ENCODE results near the gene NFYA. TPM values are rescaled to one million over a fixed set of nuclear protein-coding genes. Genes with fewer than 3 reads are reported as not detected.

Gene NFYA
- total and polyA plus RNA-seq, 2 of the 13 experiments (the other 11 are each of a cell fraction or from before 2014, with no cell fraction given): 16.0 to 22.9 TPM

DNA sequence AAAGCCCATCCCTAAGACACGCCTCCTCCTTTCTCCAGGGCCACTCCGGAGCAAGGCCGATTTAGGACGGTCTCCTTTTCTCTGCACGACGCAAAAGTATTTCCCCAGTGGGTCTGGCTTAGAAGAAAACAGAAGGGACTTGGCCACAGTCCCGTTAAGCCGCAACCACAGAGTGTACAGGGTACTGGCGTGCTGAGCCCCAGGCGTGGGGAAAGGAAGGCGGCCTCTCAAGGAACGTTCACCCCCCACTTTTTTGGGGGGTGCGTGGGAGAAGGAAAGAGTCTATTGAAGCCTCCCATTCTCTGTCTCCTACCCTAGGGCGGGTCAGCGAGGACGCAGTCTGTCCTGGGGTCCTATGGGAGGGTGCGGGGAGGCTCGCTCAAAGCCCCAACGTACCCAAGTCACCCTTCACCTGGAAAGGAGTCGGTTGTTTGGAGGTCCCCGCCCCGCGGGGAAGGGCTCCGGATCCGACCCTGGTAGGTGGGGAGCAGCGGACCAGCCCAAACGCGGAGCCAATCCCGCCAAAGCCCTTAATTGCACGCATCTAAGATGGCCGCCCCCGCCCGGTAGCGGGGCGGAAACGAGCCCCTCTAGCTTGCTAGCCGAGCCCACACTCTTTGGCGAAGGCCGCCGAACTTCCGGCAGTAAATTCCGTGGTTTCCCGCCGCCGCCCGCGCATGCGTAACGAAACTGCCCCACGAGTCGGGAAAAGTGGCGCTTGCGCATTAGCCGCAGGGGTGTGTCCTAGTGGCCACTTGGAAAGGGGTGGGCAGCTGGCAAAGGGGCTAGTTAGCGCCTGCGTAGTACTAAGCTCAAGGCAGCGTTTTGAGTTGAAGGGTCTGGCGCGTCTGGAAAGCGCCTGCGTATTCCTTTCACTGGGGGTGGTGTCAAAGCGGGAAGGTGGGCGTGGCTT is 595 bp upstream of the NFYA start, which contains the start of gene OARD1 (continued):
- TF ChIP-seq, protein P1, sequence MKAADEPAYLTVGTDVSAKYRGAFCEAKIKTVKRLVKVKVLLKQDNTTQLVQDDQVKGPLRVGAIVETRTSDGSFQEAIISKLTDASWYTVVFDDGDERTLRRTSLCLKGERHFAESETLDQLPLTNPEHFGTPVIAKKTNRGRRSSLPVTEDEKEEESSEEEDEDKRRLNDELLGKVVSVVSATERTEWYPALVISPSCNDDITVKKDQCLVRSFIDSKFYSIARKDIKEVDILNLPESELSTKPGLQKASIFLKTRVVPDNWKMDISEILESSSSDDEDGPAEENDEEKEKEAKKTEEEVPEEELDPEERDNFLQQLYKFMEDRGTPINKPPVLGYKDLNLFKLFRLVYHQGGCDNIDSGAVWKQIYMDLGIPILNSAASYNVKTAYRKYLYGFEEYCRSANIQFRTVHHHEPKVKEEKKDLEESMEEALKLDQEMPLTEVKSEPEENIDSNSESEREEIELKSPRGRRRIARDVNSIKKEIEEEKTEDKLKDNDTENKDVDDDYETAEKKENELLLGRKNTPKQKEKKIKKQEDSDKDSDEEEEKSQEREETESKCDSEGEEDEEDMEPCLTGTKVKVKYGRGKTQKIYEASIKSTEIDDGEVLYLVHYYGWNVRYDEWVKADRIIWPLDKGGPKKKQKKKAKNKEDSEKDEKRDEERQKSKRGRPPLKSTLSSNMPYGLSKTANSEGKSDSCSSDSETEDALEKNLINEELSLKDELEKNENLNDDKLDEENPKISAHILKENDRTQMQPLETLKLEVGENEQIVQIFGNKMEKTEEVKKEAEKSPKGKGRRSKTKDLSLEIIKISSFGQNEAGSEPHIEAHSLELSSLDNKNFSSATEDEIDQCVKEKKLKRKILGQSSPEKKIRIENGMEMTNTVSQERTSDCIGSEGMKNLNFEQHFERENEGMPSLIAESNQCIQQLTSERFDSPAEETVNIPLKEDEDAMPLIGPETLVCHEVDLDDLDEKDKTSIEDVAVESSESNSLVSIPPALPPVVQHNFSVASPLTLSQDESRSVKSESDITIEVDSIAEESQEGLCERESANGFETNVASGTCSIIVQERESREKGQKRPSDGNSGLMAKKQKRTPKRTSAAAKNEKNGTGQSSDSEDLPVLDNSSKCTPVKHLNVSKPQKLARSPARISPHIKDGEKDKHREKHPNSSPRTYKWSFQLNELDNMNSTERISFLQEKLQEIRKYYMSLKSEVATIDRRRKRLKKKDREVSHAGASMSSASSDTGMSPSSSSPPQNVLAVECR (CRISPR knock-in tag; IDR thresholded peaks at IDR 0.05; ENCODE audit: borderline replicate concordance): peak; percentile 86
- TF ChIP-seq, protein P2, sequence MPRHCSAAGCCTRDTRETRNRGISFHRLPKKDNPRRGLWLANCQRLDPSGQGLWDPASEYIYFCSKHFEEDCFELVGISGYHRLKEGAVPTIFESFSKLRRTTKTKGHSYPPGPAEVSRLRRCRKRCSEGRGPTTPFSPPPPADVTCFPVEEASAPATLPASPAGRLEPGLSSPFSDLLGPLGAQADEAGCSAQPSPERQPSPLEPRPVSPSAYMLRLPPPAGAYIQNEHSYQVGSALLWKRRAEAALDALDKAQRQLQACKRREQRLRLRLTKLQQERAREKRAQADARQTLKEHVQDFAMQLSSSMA (CRISPR knock-in tag; IDR thresholded peaks at IDR 0.05): peak; percentile 89
- TF ChIP-seq ZNF747 (CRISPR knock-in tag; IDR thresholded peaks at IDR 0.05; ENCODE audit: borderline replicate concordance) (peak; percentile 52; the same call in 1 of the 2 replicates), MIER3 (CRISPR knock-in tag; IDR thresholded peaks at IDR 0.05; ENCODE audit: borderline replicate concordance) (0 out of 2 replicates have a peak, but pooled peaks have one; percentile 16), FOXK2 (IDR thresholded peaks at IDR 0.05) (peak; percentile 46; the same call in 1 of the 2 replicates), GABPB1 (CRISPR knock-in tag; IDR thresholded peaks at IDR 0.05) (peak; percentile 96), DNMT1 (CRISPR knock-in tag; IDR thresholded peaks at IDR 0.05) (0 out of 2 replicates have a peak, but pooled peaks have one; percentile 72), ATF1 (CRISPR knock-in tag; IDR thresholded peaks at IDR 0.05) (peak; percentile 56; the same call in 1 of the 2 replicates), TEAD2 (CRISPR knock-in tag; IDR thresholded peaks at IDR 0.05) (0 out of 2 replicates have a peak, but pooled peaks have one; percentile 9), HNF4G (IDR thresholded peaks at IDR 0.05; ENCODE audit: borderline replicate concordance, low read depth, low read length) (no peak), HNF4G (CRISPR knock-in tag; IDR thresholded peaks at IDR 0.05; ENCODE audit: borderline replicate concordance, low read depth) (peak; percentile 79; the same call in 1 of the 2 replicates), ZNF709 (CRISPR knock-in tag; IDR thresholded peaks at IDR 0.05) (peak; percentile 83), ZNF235 (CRISPR knock-in tag; IDR thresholded peaks at IDR 0.05; ENCODE audit: borderline replicate concordance) (no peak; the same call in 1 of the 2 replicates), ZNF619 (CRISPR knock-in tag; IDR thresholded peaks at IDR 0.05) (peak; percentile 95), RFXANK (CRISPR knock-in tag; IDR thresholded peaks at IDR 0.05) (0 out of 2 replicates have a peak, but pooled peaks have one; percentile 9), MIER2 (CRISPR knock-in tag; IDR thresholded peaks at IDR 0.05) (peak; percentile 39; the same call in 1 of the 2 replicates), ZNF740 (CRISPR knock-in tag; IDR thresholded peaks at IDR 0.05) (peak; percentile 69), ATF5 (CRISPR knock-in tag; IDR thresholded peaks at IDR 0.05; ENCODE audit: low read depth) (0 out of 2 replicates have a peak, but pooled peaks have one; percentile 43), NCOA2 (CRISPR knock-in tag; IDR thresholded peaks at IDR 0.05) (no peak; the same call in 1 of the 2 replicates), SNAPC5 (CRISPR knock-in tag; IDR thresholded peaks at IDR 0.05; ENCODE audit: borderline replicate concordance) (no peak; the same call in 1 of the 2 replicates), RBM22 (optimal IDR thresholded peaks at IDR 0.05; ENCODE audit: low read length) (peak; percentile 96), EEA1 (CRISPR knock-in tag; IDR thresholded peaks at IDR 0.05; ENCODE audit: borderline replicate concordance) (peak; percentile 96; the same call in 1 of the 2 replicates), ARNTL (CRISPR knock-in tag; IDR thresholded peaks at IDR 0.05) (0 out of 2 replicates have a peak, but pooled peaks have one; percentile 43), ZBTB21 (CRISPR knock-in tag; IDR thresholded peaks at IDR 0.05) (peak; percentile 44; the same call in 1 of the 2 replicates)
